ENCODE data around the gene C12orf60.
"Not testable (repeated sequence)": the region's sequence is repeated elsewhere in the genome, so short reads cannot be mapped to it uniquely, and the experiment has no call there.

C12orf60 gene, protein sequence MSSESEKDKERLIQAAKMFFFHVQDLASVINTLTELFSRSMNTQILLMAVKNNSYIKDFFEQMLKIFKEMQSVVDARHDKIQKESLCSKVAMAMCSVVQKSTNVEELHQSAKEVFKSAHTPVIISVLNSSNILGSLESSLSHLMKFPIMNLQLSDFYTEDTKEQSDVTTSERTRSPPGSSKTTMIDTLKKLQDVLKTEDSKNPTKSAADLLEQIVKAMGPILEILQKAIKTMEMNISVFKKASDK

DNA sequence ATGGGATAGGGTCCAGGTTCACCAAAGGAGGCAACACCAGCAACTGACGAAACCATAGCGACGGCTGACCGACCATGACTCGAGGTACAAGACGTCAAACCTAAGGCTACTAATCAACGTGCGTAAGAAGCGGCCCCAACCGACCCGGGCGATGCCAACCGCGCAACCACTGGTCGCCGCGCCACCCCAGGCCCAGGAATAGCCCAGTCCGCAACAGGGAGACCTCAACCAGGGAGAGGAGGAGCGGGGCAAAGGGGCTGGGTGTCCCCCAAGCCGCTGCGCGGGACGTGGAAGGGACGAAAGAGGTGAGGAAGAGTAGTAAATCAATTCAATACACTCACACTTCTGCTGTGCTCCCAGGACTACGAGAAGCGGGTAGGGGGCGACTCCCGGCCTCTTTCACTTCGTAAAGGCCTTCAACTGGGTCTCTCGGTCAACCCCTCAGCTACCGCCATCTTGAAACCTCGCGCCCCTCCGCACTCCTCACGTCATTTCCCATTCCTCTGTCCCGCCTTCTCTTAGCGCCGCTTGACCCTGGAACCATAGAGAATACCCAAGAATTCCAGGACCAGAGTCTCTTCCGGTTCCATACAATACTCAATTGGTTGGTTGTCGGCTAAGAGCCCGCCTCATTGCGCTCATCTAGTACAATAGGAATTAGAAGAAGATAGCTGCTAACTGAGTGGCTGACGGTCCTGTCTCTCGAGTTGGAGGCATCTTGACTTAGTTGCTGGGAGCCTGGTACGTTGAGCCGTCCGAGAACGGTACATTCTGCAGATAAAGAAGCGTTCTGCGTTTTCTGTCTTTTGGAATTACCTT lies at the start of gene C12orf60, which contains the start of gene WBP11:
C12orf60 (plus strand) TSS at position 660 of the 819 bp plus-strand sequence. CDS start 19,266 bp downstream, outside the sequence.
WBP11 (minus strand) TSS at position 468 of the 819 bp plus-strand sequence. CDS start 2,095 bp downstream, outside the sequence.
- peak; percentile 96 to 98 for DNase-seq

DNA sequence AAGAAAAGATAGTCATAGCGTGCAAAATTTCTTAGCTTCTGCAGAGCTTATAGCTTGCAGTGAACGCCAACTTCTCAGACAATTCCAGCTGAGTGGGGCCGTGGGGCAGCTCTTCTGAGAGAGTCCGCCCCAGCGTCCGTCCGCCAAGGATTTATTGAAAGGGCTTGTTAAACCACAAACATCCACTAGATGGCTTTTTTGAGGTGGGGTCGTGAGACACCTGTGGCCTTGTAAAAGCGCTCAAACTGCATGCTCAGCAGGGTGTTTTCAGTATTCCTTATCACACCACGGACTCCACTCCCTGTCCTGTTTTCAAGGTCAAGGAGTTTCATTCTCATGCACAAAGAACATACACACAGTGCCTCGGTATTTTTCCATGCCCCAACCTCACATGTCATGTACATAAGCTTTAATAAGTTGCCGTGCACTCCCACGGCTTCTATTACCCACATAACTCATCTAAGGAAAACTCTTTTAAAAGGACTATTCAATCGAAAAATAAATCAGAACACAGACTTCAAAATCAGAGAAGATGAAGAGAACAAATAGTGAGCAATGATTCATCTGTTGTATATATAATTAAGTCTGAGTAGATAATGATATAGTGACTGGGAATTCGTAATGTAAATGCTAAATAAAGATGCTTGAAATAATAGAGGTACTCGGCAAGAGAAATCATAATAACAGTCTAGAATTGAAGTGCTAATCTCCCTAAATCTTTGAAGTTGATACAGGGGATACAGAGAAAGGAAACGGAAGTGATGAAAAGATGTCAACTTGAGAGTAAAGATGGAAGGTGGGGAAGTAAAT lies 46.9 kb upstream of the C12orf60 start:
- no peak for DNase-seq

DNA sequence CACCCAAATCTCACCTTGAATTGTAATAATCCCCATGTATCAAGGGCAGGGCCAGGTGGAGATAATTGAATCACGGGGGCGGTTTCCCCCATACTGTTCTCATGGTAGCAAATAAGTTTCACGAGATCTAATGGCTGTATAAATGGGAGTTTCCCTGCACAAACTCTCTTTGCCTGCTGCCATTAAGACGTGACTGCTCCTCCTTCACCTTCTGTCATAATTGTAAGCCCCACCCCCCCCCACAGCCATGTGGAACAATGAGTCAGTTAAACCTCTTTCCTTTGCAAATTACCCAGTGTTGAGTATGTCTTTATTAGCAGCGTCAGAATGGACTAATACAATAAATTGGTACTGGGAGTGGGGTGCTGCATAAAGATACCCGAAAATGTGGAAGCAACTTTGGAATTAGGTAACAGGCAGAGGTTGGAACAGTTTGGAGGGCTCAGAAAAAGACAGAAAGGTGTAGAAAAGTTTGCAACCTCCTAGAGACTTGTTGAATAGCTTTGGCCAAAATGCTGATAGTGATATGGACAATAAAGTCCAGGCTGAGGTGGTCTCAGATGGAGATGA lies 43.7 kb upstream of the C12orf60 start:
- DNase-seq = not testable (repeated sequence)

DNA sequence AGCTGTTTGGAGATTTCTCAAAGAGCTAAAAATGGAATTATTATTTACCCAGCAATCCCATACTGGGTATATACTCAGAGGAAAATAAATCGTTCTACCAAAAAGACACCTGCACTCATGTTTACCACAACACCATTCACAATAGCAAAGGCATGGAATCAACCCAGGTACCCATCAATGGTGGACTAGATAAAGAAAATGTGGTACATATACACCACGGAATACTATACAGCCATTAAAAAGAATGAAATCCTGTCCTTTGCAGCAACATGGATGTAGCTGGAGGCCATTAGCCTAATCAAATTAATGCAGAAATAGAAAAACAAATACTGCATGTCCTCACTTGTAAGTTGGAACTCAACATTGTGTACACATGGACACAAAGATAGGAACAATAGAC lies 38.1 kb upstream of the C12orf60 start:
- DNase-seq = no peak

DNA sequence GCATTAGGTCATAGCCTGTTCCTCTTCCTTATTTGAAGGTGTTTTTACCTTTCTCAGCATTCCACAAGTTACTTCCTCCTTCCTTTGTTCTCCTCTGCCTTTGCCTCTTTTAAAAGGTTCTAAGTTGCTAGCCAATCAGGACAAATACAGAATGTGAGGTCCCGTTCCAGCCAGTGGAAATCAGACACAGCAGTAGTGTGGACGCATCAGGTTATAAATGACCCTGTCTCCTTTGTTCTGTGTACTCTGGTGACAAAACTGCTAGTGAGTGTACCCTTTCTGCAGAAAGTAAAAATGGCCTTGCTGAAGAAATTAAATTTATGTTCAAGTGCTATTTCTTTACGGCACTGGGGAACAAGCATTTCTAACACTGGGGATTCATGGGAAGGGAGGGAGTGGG lies 37.5 kb upstream of the C12orf60 start:
- DNase-seq = not testable (repeated sequence)

DNA sequence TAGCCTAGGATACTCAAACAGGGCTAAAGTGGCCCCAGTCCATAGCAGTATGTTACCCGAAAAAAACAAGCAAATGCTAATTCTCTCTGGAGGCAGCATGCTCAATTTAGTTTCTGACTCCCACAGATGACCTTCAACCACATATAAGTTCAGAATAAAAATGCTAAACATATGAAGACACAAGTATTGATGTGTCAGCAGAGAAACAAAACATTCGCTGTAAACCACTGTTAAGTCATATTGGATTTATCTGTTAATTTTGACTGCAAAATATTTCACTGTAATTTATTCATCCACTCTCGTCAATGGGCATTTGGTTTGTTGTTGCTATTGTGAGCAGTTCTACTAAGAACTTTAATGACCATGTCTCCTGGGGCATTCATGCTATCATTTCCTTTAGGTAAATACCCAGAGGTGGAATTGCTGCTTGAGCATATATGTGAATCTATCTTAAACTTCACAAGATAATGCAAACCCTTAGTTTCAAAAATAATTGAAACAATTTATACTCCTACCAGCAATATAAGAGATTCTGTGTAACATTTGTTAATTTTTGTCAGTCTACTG lies 36.7 kb upstream of the C12orf60 start:
- DNase-seq = no peak

DNA sequence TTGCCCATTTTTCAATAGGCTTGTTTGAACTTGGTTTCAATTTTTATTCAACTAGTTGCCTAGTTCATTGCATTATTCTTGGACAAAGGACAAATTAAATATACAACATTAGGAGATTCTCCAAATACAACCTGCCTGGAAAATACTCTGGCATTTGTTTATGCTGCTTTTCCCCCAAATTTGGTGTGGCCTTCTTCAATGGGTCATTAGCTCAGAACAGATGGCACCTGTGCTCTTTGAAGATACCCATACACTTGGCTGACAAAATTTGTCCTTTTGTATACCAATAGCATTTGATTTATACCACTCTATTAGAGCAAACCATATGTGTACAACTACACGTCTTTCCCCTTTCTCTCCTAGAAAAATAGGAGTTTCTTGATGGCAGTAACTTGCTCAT lies 35.9 kb upstream of the C12orf60 start:
- no peak for DNase-seq

DNA sequence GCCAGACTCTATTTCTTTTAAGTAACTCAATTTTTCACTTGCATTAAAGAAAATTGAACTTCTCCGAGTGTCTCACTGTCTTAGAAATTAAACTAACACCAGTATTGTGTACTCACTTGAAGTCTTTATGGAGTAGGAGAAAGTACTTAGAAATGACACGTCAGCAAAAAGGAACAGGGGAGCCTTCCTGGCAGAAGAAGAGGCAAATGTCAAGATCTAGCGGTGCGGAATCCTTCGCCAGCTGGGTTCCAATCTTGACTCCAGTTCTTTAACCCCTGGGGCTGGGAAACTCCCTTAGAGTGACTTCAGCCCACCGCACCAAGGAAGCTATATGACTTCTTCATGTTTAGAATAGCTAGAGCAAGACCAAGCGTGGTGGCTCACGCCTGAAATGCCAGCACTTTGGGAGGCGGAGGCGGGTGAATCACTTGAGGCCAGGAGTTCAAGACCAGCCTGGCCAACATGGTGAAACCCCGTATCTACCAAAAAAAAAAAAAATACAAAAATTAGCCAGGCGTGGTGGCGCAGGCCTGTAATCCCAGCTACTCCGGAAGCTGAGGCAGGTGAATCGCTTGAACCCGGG lies 34.6 kb upstream of the C12orf60 start:
- DNase-seq = no peak

DNA sequence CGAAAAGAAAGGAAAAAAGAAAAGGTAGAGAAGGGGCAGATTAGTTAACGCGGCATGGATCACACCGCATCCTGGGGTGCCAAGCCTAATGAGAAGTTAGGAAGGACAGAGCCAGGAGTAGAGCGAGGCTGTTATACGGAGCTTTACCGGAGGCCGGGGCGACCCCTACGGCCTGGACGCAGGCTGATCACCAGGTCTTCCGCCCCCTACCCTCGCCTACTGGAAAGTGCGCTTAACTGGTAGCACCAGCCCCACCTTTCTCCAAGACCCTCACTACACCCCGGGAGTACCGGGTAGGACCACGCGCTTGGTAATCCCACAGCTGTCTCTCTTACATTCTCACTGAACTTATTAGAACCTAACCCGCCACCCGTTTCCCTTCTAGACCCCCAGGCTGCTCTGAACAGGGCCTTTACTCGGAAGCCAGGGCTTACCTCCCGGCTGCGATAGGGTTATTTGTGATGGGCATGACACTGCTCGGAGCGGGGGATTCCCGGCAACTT lies 34.0 kb upstream of the C12orf60 start:
- DNase-seq = no peak

DNA sequence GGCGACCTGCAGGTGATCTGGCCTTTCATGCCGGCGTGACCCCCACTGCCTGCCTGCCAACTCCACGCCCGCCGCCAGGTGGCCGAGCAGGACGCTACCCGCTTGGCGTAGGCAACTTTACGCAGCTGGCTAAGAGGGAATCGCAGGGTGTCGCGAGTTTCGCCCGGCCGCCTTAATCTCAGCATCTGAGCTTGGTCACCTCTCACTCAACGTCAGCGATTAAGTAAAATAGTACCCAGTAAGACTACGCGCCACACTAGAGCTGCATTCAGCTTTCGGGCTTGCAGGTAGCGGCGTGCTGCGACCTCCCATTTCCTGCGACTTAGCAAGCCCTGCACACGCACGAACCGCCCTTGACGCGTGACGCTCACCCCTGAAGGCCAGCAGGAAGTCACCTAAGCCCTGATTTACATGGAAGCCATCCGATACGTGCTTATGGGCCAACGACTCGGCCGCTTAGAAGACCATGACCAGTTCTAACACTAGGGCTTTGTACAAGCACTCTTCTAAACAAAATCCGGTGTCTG lies 33.4 kb upstream of the C12orf60 start:
- peak in 1 of 2 experiments; percentile 70 for DNase-seq

DNA sequence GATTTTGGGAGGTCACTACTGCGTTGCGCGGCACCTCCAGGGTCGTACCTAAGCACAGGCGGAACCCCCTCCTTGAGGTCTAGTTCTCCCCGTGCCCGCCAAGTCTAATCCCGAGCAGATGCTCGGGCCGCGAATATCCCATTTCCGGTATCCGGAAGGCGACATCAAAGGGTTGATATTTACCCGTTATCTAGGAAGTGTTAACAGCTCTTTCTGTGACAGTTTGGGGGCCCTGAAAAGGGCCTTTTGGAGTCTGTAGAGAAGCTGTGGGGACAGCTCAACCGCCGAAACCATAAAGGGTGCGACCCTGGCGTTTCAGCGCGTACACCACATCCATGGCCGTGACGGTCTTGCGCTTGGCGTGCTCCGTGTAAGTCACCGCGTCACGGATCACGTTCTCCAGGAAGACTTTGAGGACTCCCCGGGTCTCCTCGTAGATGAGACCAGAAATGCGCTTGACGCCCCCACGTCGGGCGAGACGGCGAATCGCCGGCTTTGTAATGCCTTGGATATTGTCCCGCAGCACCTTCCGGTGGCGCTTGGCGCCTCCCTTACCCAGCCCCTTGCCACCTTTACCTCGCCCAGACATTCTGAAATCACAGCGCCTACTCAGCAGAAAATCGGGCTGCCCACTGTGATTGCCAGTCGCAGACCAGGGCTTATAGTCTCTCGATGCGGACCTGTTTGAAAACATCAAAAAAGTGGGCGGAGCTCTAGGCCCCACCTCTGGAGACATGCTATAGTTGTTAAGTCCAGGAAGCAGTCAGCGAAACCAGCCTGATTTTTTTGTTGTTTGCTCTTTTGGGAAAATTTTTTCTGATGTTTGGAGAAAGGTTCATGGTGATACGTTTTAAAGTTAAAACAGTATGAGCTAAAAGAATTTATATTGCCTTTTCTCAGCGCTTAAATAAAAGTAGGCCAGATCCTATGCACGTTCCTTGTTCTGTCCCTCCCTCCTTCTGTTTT lies 32.7 kb upstream of the C12orf60 start:
- peak; percentile 30 to 71 for DNase-seq

DNA sequence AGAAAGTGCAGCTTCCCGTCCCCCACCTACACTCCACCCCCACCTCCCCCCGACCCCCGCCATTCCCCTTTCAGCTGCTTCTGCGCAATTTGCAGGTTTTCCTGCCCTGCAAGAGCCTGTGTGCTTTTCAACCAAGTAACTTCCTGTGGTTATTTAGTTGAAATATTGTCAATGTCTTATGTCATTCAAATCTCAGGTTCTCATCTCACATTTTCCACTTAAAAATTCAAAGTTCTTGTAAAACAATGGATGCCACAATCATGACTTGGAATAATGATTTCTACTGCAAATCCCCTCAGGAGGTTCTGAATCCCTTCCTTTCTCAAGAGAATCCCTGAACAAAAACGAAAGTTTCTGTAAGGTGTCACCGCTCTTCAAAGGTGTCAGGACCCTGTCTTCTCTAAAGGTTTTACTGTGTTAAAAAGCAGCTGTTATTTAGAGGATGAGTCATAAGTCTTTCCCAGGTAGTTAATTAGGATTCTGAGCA lies 31.8 kb upstream of the C12orf60 start:
- DNase-seq = no peak

DNA sequence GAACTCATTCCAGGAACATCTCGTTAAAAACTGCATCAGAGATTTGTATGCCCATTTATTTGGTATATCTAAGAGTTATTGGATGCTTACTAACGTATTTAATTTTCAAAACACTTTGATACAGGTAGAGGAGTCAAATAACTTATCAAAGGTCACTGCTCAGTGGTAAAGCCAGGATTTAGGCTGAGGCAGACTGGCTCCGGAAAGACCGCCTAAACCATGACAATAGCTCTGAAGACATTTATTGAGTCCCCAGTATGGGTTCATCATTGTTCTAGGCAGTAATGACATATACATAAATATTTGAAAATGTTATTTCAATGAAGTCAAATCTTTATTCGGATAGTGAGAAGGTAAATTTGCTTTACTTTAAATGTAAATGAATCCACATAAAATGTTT lies 30.5 kb upstream of the C12orf60 start:
- DNase-seq = no peak

DNA sequence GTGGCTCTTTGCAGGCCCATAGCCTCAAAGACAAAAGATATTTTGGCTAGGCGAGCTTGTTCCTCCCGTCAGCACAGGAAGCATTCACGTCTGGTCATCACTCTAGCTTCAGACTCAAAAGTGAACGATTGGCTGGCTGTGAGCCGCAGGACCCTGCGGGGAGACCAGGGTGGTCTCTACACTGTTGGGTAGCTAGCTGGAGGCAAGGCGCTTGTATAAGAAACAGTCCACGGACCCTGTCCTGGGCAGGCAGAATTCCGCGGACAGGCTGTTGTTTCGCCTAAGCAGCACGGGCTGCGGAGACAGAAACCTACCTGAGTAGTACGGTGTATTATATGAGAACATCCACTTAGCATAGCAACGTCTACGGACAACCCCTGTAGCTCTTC lies 29.8 kb upstream of the C12orf60 start:
- DNase-seq = peak in 1 of 2 experiments; percentile 46

DNA sequence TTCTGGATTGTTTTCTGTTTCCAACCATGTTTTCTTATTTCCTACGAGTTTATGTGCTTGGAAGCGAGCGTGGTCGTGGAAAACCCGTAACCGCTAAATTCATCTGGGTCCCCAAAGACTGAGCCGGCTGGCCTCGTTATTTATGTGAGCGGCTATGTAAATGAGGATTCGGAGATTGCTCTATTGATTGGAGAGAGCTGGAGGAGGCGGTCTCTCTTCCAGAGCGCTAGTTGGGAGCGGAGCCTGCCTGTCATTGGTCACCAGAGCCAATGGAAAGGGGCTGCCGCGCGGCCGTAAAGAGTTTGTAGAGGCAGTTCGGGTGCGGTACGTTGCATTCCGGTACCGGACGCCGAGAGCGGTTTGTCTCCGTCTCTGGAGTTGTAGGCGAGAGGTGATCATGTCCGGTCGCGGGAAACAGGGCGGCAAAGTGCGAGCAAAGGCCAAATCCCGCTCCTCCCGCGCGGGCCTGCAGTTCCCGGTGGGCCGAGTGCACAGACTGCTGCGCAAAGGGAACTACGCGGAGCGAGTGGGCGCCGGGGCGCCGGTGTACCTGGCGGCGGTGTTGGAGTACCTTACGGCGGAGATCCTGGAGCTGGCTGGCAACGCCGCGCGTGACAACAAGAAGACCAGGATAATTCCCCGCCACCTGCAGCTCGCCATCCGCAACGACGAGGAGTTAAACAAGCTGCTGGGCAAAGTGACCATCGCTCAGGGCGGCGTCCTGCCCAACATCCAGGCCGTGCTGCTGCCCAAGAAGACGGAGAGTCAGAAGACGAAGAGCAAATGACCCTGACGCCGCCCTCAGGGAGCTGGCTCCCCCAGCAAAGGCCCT lies 29.2 kb upstream of the C12orf60 start:
- DNase-seq = peak; percentile 64 to 77

DNA sequence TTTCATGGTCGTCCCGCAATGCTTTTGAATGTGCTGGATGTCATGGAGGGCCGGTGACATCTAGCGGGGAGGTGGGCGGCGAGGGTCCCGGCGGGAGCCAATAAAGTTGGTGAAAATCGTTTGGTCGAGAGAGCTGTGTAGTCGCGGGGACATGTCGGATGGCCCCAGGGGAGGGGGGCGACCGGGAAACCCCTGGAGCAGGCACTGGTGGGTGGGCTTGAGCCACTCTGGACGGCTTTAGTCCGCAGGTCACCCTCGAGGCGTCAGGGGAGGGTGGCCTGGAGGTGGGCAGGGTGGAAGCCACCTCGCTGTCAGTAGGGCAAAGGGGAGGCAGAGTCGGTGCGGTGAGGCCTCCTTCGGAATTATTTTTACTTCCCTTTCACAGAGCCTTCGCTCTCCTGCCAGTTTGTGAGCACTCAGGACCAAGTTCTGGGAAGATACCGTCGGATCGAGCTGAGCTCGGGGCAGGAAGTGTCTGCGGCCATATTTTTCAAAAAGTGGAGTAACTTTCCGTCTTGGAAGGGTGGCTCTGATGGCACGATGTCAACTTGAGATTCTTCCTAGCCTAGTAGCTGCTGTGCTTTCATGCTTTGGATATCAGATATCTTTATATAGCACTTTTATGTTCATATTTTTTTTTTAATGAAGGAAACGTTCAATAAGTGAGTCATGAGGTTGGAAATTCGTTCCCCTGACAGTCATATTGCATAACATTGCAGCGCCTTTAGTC lies 28.4 kb upstream of the C12orf60 start:
- no peak for DNase-seq

DNA sequence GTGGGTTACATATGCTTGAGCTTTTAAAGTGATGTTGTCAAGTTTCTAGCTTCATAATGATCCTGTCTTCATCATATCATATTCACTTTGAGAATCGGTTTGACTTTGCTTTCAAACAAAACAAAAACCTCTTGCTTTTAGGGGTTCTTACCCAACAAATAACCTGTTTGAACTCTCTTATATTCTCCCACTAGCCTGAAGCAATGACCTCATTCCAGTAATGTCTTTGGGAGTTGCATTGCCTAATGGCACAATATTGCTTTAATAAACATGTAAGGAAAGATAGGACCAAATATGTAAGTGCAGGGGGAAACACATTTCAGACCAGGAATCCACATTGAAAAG lies 27.9 kb upstream of the C12orf60 start:
- DNase-seq = no peak

DNA sequence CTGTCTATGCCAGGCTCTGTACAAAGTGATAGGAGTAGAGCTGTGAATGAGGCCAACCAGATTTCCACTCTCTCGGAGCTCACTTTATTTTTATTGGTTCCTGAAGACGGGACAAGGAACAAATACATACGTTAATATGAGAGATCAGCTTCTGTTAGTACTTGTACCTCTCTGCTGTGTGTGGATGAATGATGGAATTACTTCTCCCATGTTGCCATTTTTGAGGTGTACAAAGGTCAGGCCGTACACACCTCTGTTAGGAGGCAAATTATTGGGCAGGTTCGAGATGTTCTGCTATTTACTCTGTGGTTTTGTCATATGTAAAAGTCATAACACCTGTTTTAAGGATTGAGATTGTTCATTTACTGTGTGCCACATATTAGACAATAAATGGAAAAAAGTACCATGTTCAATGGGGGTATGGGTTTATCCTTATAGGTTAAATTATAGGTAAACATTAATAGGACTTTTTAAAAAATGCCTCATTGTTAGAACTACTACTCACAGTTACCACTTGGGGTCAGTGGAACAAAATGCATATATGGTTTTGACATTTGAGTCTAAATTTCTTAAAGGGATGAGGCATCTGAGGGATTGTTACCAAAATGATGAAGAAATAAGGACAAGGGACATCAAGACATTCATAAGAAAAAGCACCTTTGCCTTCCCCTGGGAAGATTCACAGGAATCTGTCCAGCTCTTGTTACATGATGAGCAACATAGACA lies 27.1 kb upstream of the C12orf60 start:
- no peak for DNase-seq

All from cerebellar nuclear complex (tissue), 1 donor.